NCI-H1105 treated with DMSO at 0.1 percent for 48 hours (cell line): ENCODE results near the gene SLC6A5.

ENCODE experiments used
- DNase-seq: peaks from one replicate; lab custom pipeline; 2025; lab: John Stamatoyannopoulos, UW

Gene SLC6A5

DNA sequence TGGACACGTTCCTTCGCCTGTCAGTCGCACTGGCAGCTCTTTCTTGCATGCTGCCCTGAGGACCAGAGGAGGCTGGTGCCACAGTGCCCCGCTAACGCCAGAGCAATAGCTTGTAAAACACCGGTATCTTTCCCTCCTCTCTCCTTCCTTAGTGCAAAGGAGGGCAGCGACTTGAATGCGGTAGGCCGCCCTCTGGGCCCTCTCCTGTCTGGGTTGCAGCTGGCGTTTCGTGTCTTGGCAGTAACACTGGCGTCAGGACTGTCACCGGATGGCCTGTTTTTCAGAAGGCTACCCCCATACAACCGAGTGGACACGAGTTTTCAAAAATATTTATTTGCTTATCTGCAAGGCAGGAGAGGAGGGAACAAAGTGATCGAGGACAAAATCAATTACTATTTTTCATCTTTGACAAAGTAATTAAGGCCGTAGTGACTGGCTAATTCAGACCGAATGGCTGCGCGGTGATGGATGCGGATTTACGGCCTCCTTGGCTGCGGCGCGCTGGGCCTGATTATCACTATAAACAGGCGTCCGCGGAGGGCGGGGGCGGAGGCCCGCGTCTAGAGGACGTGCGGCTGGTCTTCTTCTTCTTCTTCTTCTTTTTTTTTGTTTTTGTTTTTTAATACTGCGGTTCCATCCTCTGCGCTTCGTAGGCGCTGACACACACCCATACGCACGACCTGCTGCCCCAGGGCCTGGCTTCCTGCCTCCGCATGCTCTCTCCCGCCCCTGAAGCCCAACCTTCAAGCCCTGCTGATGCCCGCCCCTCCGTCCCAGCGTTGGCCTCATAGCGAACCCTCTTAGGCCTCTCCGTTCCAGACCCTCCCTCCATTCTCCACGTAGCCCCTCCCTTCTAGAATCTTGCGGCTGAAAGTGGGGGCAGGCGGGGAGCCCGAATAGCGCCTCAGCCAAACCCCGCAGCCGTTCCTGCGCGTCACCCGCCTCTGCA lies 2.9 kb upstream of the SLC6A5 start:
- DNase-seq: no peak

DNA sequence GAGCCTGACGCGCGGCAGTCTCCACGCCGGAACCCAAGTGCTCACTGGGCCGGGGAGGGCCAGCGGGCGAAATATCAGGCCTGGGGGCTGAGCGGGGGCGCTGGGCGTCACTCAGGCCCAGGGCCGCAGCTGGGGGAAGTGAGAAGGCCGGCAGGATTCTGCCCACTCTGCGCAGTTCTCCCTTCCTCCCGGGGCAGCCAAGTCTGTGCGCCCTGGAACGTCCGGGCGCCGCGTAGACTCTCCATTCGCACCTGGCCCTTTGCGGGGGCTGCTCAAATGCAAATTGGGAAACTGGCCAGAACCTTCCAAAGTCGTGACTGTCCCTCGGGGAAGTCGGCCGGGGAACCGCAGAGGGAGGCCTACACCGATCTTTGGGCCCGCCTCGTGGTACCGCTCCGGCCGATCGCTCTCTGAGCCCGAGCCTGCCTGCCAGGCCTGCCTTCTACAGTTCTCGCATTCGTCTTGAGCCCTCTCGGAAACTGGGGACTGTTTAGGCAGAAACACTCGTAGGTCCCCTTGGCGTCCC lies 2.2 kb upstream of the SLC6A5 start:
- DNase-seq: no peak

DNA sequence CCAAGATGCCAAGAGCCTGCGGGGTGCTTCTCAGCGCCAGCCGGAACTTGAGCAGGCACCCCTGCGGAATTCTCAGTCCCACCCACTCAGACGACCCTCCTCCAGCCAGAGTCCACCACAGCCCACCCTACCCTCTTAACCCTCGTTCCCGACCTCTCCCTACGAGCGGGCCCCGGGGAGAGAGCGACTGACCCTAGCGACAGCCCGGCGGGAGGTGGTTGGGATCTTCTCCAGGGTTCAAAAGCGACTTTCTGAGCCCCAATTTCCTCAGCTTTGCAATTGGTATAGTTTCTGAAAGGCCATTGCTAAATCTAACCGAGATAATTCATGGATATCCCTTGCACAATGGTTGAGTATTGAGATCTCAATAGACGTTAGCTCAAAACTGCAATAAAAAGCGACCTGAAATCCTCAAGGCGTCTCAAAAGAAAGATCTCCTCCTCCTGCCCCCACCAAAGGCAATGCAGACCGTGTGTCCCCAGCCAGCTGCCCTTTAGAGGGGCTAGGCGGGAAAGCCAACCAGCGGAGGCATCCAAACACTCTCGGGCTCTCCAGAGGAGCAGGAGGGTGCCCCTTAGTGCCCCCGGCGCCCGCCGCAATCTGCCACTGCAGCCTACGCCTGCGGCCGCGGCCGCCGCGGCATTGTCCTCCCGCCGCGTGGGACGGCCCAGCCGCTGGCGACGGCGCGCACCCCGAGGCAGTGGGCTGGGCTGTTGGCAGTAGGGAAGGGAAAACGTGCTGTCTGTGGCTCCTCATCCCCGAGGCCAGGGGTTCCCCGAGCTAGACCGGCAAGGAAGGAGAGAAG lies 1.5 kb upstream of the SLC6A5 start:
- no peak for DNase-seq

DNA sequence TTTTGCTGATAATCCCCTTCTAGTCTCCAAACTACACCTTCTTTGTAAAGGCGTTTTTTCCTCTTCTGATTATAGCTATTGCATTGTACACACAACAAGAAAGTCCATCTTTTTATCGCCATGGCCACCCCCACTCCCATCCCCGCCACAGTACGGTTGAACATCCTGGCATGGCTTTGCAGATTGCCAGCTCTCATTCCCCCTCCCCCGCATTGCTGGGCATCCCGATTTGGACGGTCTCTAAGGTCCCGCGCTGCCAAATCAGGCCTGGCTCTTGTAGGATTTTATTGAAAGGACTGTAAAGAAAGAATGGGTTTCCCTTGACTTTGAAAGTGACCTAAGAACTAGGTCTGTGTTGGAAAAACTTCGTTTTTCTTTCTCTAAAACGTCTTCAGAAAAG lies 916 bp upstream of the SLC6A5 start:
- DNase-seq: no peak

DNA sequence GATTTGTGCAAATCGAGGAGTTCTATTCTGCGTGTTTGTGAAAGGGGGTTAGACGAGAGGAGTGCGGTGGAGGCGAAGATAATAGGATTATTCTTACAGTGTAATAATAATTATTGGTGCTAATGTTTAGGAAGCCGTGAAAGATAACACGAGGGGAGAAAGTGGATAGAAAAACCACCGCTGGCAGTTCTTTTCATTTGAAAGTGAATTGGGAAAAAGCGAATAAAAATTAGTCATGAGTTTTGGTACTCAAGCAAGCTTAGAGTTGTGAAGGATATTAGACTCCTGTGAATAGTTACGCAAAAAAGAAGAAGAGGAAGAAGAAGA lies 575 bp downstream of the SLC6A5 start:
- no peak for DNase-seq

DNA sequence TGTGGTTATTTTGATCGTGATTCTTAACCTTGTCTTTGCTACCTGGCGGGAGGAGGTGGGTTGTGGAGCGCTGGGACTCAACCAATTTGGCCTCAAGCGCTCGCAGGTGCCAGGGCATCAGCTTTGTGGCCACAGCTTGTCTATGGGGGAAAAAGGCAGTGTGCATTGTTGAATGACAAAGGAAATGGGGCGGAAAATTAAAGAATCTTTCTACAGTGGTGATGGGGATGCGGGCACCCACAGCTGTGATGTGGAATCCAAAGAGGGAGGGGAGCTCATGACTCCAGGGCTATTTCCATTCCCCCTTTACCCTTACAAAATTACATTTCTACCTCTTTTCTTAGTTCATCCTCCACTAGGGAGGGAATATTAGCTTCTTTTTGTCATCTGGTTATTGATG lies 1.1 kb downstream of the SLC6A5 start:
- DNase-seq: no peak

DNA sequence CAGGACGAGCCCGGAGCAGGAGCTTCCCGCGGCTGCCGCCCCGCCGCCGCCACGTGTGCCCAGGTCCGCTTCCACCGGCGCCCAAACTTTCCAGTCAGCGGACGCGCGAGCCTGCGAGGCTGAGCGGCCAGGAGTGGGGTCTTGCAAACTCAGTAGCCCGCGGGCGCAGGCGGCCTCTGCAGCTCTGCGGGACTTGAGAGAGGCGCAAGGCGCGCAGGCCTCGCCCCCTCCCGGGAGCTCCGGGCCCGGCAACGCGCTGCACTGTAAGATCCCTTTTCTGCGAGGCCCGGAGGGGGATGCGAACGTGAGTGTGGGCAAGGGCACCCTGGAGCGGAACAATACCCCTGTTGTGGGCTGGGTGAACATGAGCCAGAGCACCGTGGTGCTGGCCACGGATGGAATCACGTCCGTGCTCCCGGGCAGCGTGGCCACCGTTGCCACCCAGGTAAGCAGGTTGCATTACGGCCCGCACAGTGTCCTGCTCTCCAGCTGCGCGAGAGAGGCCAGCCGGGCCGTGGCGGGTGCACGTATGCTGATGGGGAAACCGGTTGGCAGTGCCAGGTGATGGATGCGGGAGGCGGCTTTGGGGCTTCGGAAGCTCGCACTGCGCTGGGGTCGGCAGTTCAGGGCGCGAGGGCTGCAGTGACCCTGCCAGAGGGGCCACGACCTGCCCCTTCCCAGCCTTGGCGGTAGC lies 2.0 kb downstream of the SLC6A5 start:
- DNase-seq: no peak

DNA sequence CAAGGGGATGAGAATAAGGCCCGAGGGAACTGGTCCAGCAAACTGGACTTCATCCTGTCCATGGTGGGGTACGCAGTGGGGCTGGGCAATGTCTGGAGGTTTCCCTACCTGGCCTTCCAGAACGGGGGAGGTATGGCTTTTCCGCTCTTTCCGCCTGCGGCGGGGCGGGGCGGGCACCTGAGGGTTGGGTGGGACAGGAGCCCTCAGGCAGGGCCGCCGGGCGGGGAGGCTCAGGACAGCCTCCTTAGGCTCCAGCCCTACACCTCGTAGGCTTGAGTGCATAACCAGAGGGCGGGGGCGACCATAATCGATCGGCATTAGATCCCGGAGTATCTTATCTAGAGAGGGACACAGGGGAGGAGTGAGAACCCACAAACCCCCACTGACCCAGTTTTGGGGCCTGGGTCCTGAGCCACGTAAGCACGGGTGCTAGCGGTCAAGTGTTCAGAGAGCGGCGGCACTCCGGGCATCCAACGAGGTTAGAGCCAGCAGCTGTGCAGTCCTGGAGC lies 4.9 kb downstream of the SLC6A5 start:
- DNase-seq: no peak

DNA sequence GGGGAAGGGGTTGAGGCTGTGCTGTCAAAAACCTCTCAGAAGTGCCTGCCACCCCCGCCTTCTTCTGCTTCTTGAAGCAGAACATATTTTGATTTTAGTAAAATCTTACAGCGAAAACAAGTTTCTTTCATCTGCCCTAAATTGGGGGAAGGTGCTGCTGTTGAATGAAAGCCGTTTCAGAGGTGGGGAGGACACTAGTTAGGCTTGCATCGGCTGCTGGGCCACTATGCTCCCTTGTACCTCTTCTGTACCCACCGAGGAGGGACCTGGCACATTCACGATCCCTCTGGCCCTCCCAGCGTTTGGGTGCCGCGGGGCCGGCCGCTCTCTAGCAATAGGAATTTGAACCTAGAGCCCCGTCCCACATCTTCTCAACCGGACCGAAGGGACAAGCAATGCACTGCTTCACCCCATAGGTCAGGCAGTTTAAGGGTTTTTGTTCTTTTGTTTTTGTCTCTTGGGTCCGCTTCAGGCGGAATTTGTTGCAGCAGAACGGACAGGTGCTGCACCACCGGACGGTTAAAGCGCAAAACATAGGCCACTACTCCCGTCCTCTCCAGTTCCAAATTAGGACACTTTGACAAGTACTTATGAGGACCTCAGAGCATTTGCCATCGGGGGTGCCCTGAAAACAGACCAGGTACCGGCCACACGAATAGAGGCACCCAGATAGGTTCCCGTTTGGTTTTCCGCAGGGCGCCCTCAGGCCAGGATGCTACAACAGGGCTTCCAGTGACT lies 5.6 kb downstream of the SLC6A5 start:
- DNase-seq: no peak

DNA sequence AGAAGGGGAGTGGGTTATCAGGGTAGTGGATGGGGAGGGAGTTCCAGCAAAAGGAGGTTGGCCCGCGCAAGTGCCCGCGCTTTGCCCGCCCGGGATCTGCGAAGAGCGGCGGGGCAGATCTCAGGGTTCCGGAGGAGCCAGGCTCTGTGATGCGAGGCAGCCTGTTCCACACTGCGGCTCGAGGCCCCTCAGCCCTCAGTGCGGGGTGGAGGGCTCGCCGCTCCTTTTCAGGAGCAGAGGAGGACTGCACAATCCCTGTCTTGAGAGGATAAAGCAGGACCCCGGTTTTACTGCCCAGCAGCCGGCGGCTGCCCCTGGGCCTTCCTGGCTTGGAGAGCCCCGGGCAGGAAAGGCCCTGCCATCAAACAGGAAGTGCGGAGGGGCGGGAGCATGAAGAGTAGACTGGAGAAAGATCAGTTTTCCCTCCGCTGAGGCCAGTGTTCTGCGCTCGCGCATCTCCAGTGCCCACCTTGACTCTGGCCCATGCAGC lies 6.2 kb downstream of the SLC6A5 start:
- no peak for DNase-seq

DNA sequence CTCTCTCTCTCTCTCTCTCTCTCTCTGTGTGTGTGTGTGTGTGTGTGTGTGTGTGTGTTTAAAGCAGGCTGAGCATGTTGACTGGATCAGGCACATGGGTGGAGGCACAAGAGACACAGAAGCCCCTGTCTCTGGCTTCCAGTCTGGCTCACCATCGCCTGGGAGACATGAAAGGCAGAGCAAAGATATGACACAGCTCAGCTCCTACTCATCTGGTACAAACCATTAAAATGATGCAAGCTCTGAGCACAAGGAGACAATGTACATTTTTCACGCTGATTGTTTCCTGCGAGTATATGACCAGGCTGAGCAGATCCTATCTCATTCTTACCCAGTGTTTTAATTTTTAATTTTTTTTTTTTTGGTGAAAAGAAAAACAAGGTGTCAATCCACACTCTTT lies 9.5 kb downstream of the SLC6A5 start:
- no peak for DNase-seq

DNA sequence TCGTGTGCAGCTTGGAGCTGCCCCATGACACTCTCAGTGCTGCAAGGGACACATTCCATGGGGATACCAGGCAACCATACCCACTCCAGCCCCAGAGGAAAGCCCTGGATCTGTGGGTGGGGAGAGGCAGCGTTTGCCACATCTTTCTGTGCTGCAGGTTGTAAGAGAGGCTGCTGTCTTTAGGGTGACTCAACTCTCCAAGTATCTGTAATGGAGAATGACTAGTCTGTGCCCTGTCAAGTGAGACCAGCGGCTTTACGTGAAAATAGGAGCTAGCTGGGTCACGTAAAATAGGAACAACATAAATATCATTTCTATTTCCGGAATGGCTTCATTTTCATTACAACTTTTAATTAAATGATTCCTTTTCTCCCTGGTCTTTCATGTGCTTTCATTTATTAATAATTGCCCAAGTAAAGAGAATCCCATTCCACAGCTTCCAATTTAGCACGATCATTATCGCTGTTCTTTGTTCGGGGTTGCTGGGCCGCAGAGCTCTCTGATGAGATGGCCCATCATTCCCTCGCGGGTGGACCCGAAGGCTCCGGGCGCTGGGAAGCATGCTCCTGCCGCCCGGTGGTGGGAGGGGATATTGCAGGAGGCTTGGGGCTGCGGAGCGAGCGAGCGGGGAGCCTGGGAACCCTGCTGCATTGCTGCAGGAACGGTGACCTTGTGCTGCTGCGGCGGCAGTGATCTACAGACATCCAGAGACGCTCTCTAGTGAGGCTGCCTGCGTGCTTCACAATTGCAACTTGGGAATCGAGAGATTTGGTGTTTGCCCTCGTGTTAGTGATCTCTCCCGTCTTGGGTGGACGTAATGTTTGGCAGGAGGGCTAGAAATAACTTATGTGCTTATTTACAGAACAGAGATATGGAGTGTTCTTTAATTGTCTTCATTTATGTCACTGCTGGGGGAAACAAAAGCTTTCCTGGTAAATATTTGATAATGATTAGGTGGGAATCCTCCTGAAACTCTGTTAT lies 10.6 kb downstream of the SLC6A5 start:
- DNase-seq: peak; percentile 90

DNA sequence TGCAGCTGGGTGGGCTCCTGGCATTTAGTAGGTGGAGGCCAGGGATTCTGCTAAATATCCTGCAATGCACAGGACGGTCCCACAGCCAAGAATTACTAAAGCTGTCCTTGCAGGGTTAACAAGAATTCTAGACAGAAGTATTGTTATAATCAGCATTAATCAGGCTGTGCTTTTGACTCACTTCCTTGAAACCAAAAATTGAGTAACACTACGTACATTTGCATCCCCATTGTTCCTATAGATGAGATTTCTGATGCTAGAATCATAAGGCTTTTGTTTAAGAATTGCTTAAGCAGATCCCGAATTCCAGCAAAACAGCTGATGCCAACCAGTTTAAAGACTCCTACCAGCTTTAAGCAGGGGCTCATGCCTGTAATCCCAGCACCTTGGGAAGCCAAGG lies 11.4 kb downstream of the SLC6A5 start:
- DNase-seq: no peak

DNA sequence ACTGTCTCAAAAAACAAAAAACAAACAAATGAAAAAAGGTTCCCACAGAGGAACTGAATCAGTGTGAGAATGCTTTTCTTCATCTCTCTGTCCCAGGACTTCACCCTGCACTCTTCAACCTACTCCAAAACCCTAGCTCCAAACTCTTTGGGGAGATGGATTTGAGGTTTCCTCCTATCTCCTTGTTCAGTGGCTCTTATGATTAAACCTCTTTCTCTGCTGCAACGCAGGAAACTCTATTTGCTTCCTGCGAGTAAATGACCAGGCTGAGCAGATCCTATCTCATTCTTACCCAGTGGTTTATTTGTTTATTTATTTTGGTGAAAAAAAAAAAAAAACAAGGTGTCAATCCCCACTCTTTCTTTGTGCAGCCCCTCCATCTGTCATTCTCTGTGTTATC lies 12.0 kb downstream of the SLC6A5 start:
- no peak for DNase-seq

DNA sequence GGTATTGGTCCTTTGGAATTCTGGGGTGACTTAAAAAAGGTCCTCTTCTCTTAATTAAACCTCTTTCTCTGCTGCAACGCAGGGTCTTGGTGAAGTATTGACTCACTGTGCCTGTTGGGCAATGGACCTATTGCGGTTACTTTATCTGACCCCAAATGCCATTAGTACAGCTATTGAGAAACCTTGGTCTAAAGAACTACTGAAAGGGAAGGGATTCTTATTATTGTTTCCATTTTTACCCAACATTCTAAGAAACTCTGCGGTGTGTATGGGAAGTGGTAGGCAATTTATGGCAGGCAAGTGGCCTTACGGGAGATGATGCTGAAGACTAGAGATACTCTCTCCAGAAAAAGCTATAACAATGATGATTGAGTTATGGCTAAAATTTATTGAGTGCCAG lies 12.5 kb downstream of the SLC6A5 start:
- DNase-seq: no peak

DNA sequence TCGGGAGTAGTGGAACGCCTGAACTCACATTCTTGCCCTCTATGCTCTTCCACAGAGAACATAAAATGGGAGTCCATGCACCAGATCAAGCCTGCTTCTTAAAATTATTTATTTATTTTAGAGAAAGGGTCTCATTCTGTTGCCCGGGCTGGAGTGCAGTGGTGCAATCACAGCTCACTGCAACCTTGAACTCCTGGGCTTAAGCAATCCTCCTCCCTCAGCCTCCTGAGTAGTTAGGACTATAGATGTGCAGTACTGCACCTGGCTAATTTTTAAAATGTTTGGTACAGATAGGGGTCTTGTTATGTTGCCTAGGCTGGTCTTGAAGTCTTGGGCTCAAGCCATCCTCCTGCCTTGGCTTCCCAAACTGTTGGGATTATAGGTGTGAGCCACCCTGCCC lies 13.0 kb downstream of the SLC6A5 start:
- DNase-seq: no peak

DNA sequence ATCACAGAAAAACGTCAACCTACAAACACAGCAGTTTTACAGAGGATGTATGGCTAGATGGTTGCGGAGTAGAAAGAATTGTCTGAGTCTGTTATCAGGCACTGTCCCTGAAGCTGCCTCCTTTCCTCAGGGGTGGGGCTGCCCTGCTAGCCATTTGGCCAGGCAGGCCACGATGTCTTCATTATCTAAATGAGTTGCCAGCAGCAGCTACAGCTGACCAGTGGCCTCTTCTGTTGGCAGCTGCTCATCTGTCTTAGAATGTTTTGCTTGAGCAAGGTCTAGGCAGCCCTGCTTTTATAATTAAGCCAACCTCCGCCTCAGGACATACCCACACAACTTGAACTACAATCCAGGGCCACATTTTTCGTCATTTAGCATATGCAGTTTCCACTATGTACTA lies 17.5 kb downstream of the SLC6A5 start:
- DNase-seq: no peak

DNA sequence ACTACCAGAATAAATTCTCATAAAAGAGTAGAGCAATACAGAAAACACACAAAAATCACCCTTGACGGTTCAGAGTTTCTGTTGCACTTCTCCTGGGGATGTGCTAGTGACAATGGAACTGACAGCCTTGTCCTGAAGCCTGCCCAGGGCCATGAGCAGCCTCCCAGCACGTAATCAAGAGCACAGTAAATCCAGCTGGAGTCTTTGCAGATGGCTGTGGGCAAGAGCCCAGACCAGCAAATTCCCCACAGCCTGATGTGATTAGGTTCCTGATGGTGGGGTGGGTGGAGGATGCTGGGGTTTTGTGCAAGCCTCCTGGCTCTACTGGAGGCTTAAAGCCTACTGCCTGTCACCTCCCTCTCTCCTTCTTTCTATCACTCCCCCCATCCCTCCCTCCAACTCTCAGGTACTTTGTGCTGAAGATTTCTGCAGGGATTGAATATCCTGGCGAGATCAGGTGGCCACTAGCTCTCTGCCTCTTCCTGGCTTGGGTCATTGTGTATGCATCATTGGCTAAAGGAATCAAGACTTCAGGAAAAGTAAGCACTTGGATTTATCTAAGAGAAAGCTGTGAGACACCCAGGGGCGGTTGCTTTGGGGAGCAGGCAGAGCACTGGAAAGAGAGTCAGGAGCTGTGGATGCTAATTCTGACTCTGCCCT lies 18.1 kb downstream of the SLC6A5 start:
- DNase-seq: no peak

DNA sequence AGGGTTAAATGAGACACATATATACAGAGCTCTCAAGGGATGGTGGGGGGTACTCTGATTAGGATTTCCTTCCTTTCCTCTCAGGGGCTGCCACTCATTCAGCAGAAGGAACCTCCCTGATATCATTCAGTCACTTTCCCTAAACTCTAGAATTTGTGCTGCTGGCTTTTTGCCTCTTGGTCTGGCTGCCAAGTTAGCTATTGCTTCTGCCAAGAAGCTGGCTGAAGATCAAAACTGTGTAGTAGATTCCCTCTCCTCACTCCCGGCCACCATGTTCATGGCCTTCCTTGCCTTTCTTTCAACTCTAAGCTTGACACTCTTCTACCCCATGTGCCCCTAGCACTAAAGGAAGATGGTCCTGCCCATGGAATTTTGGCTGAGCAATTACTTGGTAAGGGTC lies 18.7 kb downstream of the SLC6A5 start:
- no peak for DNase-seq

DNA sequence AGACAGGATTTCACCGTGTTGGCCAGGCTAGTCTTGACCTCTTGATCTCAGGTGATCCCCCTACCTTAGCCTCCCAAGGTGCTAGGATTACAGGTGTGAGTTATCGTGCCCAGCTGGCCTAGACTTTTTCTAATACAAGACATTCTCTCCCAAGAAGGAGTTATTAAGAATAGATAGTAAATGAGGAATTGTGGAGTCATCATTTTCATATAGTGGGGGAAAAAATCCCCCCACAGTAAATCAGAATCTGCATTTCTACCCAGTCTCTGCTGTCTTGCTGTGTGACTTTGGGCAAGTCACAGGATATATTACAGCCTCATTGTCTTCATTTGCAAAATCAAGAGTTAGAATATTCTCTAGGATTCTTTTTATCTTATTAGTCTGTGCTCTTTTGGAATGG lies 21.6 kb downstream of the SLC6A5 start:
- no peak for DNase-seq
